ENCODE measurements around the gene SFXN5.

Gene SFXN5

GRCh38 chr2:72940786-72941185, 130.7 kb downstream of the SFXN5 start:
- no peak for DNase-seq
- ATAC-seq = no peak

GRCh38 chr2:72940361-72940760, 131.2 kb downstream of the SFXN5 start:
- ATAC-seq (no peak), DNase-seq (no peak)

GRCh38 chr2:72938455-72938854, 133.1 kb downstream of the SFXN5 start:
- DNase-seq (no peak), ATAC-seq (no peak)

- no peak for DNase-seq
These were observed 134.2 kb downstream of the SFXN5 start for GRCh38 chr2:72937356-72937669.

GRCh38 chr2:72936660-72937355, 134.7 kb downstream of the SFXN5 start:
- ATAC-seq (peak; percentile 5), DNase-seq (no peak)

More at GRCh38 chr2:72937356-72937669, 134.2 kb downstream of the SFXN5 start:
- no peak for ATAC-seq

GRCh38 chr2:72935611-72935957, 135.9 kb downstream of the SFXN5 start:
- ATAC-seq = no peak

GRCh38 chr2:72934683-72935610, 136.6 kb downstream of the SFXN5 start:
- no peak for DNase-seq
- ATAC-seq = no peak

More at GRCh38 chr2:72935611-72935957, 135.9 kb downstream of the SFXN5 start:
- no peak for DNase-seq

GRCh38 chr2:72933646-72934151, 137.8 kb downstream of the SFXN5 start:
- no peak for ATAC-seq
- DNase-seq = no peak

GRCh38 chr2:72933207-72933606, 138.3 kb downstream of the SFXN5 start:
- ATAC-seq = no peak
- no peak for DNase-seq

- DNase-seq = no peak
These were observed 138.7 kb downstream of the SFXN5 start for GRCh38 chr2:72932805-72933204.

GRCh38 chr2:72932045-72932740, 139.3 kb downstream of the SFXN5 start:
- no peak for ATAC-seq
- no peak for DNase-seq

More at GRCh38 chr2:72932805-72933204, 138.7 kb downstream of the SFXN5 start:
- no peak for ATAC-seq

GRCh38 chr2:72931280-72931910, 140.1 kb downstream of the SFXN5 start:
- DNase-seq = no peak
- peak; percentile 73 for ATAC-seq

- DNase-seq (no peak), ATAC-seq (no peak)
These were observed 142.5 kb downstream of the SFXN5 start for GRCh38 chr2:72929010-72929409.

- ATAC-seq = no peak
- DNase-seq = no peak
These were observed 143.6 kb downstream of the SFXN5 start for GRCh38 chr2:72927619-72928550.

- no peak for DNase-seq
- ATAC-seq = no peak
These were observed 144.6 kb downstream of the SFXN5 start for GRCh38 chr2:72926811-72927465.

GRCh38 chr2:72926368-72926767, 145.1 kb downstream of the SFXN5 start:
- ATAC-seq = no peak

GRCh38 chr2:72925328-72925943, 146.1 kb downstream of the SFXN5 start:
- DNase-seq (no peak), ATAC-seq (no peak)

More at GRCh38 chr2:72926368-72926767, 145.1 kb downstream of the SFXN5 start:
- DNase-seq = no peak

- ATAC-seq = peak; percentile 12
- DNase-seq = no peak
These were observed 146.9 kb downstream of the SFXN5 start for GRCh38 chr2:72924353-72925240.

- peak; percentile 9 for ATAC-seq
- no peak for DNase-seq
These were observed 147.6 kb downstream of the SFXN5 start for GRCh38 chr2:72923833-72924352.

Measured in stimulated activated naive CD8-positive, alpha-beta T cell treated with anti-CD3 and anti-CD28 coated beads, Interleukin-15, Interleukin-2, amounts not matched to agents 100 U/mL and 50 U/mL, for 24 hours (primary cell).